ENCODE data around the gene SKAP1.
"Not testable (repeated sequence)": the region's sequence is repeated elsewhere in the genome, so short reads cannot be mapped to it uniquely, and the experiment has no call there.

- TF ChIP-seq EZH2, CTCF (IDR thresholded peaks at IDR 0.05): not testable (repeated sequence)
Measured at GRCh38 chr17:48207036-48207435, 223.0 kb downstream of the SKAP1 start.
